IPS-11a (cell line): ENCODE results near the gene SLC24A3.

Experiments used
- H3K4me3 ChIP-seq: one replicate; pipeline ENCODE4 v1.5.1; 2013; ENCODE audit warnings: low read depth, low read length, control low read depth

SLC24A3 gene

DNA sequence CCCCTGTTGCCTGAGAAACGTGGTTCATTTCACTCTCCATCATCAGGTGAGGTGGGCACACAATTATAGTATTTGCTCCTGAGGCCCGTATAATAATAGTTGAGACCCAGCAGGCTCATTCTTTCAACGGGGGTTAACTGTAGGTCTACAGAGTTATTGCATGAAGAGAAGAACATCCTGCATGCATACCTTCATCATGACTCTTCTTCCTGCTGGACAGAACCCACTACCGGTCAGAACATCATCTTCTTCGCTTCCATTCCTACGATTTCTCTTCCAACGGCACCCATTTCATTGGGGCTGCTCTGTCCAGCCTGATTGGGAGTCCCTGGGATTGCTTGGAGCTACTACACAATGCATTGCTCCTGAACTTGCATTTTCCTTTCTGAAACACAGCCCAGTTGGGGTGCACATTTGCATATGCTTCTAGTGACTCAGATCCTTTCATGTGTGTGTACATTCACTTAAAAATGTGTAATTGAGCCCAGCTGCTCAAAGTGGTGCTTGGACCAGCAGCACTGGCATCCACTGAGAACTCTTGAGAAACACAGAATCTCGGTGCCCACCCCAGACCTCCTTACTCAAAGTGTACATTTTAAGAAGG lies 57.4 kb downstream of the SLC24A3 start:
- H3K4me3 ChIP-seq: no peak overlapping the region

GRCh38 chr20:19271879-19272651 lies 59.6 kb downstream of the SLC24A3 start:
- H3K4me3 ChIP-seq: no peak overlapping the region

DNA sequence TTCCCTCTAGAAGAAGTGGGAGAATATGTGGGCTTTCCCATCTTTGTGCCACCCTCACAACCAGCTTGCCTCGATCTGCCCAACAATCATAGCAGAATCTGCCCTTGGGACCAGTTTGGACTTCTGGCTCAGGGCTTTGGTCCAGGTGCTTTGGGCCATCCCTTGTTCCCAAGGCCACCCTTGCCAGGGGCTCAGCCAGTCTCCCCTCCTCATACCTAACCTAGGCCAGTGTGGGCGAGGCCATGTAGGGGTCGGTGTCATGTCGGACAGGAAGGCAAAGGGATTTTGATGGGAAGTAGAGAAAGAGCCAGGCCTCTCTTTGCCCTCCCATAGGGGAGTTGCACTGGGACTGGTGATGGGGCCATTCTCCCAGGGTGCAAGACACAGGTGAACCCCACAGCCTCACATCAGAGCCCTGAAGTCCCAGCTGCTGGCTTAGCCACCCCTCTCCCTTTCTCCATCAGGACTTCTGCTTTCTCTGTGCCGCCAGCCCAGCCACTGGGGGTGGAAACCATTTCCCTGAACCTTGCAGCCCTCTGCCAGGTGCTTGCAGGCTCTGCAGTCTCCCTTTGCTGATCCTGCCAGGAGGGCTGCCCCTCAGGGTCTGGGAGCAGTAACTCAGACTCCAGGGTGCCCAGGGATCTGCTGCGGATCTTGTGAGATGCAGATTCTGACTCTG lies 60.7 kb downstream of the SLC24A3 start:
- no peak overlapping the region for H3K4me3 ChIP-seq

GRCh38 chr20:19274001-19274400 lies 61.6 kb downstream of the SLC24A3 start:
- H3K4me3 ChIP-seq: no peak overlapping the region

GRCh38 chr20:19274412-19275015 lies 62.1 kb downstream of the SLC24A3 start:
- H3K4me3 ChIP-seq: no peak overlapping the region

- H3K4me3 ChIP-seq: no peak overlapping the region
These were observed 62.7 kb downstream of the SLC24A3 start for GRCh38 chr20:19275038-19275629.

DNA sequence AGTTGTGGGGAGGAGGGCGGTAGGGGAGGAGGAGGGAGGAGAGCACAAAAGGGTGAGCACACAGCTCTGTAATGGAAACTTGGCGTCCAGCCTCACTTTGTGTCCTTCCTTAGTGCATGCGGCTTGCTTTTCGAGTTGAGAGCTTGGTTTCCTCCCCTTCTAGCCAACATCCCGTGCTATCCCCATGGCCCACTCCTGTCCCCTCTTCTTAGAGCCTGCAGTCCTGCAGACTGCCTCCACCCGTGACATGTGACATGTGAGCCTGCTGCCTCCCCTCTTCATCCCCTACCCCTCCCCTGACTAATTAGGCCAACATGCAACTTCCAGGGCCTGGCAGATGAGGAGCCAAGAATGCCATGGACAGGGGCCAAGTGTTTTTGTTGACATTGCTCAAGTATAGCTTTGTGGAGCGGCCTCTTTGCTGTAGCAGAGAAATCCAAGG lies 63.2 kb downstream of the SLC24A3 start:
- no peak overlapping the region for H3K4me3 ChIP-seq

DNA sequence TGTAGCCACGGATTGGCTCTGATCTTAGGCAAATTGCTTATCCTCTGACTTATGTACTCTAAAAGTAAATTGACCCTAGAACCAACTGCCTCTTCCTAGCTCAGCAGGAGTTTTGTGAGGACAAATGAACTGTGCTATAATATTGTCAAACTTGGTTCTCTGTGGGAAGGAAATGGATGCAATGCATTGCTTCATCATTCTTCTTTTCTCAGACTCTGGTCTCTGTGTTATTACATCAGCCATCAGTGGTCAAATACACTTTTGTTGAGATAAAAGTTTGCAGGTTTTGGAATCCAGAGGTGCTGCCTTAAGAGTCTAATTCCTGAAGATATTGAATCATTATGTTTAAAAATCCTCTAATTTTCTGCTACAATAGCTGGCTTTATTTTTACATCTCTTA lies 64.9 kb downstream of the SLC24A3 start:
- H3K4me3 ChIP-seq: no peak overlapping the region

DNA sequence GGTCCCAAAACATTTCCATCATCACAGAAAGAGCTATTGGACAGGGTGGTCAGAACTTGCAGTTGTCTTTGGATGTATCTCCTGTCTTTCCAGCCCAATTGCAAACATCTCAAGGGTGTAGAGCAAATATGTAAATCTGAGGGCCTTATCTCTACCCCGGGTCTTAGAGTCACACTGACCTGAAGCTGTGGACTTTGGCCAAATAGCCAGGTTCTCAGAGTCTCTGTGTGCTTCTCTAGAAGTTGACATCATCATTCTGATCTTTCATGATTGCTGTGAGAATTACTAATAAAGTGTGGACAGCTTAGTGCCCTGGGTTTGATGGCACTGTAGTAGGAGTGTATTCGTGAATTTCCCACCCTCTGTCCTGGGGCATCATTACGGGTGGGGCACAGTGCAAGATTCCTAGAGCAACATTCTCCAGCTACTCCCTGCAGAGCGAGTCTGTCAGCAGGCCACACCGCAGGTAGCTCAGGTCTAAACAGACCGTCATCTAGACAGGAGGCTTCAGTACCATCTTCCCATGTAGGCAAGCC lies 71.1 kb downstream of the SLC24A3 start:
- no peak overlapping the region for H3K4me3 ChIP-seq

DNA sequence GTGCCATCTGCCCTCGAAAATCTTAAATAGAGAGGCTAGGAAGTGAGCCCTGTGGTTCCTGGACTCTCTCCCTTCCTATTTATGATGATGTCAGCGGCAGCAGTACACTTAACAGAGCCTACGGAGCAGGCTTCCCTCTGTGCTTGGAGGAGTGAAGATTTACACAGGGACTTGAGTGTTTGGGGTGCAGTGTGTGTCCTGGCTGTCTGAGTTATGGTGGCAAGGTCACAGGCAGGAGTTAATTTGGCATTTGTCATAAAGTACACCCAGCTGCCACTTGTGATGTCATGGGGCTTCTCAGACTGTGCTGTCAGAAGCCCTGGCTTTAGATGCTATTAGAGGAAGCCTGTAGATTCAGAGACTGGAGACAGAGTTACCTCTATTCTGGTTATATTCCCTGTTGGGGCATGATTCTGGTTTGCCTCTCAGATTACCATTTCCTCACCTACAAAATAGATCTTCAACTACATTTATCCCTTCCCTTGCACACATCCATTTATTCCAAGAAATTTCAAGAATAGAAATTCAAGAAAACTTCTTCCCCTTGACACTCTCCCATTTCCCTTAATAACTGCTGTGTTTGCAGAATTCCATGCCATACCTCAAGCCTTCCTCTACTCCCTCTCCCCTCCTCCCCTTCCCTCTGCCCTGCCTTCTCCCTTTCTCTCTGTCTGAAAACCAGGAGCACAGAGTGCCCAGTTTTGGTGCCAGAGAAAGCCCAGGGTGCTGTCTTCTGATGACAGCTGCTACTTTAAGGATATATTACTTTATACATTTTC lies 72.1 kb downstream of the SLC24A3 start:
- no peak overlapping the region for H3K4me3 ChIP-seq

GRCh38 chr20:19285436-19285835 lies 73.0 kb downstream of the SLC24A3 start:
- H3K4me3 ChIP-seq: no peak overlapping the region

DNA sequence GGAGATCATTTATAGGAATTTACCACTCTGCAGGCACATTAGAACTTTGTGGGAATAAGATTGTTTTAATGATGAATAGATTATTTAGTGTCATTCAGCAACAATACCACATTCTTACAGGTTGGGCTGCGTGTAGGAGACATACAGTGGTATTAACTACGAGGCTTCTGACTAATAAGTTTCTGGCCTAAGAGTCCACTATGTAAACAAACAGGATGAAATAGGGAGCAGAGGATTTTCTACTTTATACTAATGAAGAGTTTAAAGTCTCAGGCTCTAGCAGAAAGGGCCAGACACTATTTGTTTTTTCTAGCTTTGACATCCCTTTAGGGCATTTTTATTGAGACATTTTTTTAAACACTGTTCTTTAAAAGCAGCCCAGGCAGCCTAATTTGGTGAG lies 75.6 kb downstream of the SLC24A3 start:
- no peak overlapping the region for H3K4me3 ChIP-seq

GRCh38 chr20:19288636-19289035 lies 76.2 kb downstream of the SLC24A3 start:
- H3K4me3 ChIP-seq: no peak overlapping the region

DNA sequence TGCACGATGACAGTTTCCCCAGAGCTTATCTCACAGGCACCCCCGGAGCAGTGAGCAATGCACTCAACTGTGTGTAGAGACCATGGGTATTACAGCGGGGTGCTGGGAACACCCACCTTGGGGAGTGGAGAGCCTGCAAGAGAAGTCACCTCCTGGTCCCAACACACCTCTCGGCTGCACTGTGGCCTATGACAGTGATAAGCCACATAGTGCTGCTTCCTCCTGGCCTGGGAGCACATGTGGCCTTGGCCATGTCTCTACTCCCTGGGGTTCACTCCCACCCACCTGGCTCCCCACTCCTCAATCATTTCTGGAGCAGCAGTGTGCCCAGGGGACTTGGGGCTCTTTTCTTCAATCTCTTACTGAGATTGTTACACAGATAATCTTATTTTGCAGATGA lies 77.0 kb downstream of the SLC24A3 start:
- no peak overlapping the region for H3K4me3 ChIP-seq

GRCh38 chr20:19291024-19291817 lies 78.8 kb downstream of the SLC24A3 start:
- no peak overlapping the region for H3K4me3 ChIP-seq

DNA sequence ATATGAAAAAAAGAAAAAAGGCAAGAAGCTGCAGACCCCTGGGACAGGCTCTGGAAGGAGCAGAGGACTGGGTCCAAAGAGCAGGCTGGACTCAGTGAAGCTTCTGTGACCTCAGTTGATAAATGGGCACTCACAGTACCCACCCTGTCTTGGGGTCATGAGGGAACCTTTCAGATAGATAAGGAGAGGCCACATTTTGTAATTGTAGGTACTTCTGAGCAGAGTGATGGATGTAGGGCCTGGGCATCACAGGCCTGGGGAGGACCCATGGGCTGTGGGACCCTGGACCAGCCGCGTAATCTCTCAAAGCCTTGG lies 79.3 kb downstream of the SLC24A3 start:
- no peak overlapping the region for H3K4me3 ChIP-seq

GRCh38 chr20:19292254-19292653 lies 79.8 kb downstream of the SLC24A3 start:
- no peak overlapping the region for H3K4me3 ChIP-seq

DNA sequence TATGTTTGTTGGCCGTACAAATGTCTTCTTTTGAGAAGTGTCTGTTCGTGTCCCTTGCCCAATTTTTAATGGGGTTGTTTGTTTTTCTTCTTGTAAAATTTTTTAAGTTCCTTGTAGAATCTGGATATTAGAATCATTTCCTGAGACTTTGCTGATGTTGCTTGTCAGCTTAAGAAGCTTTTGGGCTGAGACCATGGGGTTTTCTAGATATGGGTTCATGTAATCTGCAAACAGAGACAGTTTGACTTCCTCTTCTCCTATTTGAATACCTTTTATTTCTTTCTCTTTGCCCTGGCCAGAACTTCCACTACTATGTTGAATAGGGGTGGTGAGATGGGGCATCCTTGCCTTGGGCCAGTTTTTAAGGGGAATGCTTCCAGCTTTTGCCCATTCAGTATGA lies 82.6 kb downstream of the SLC24A3 start:
- no peak overlapping the region for H3K4me3 ChIP-seq

GRCh38 chr20:19298652-19299051 lies 86.2 kb downstream of the SLC24A3 start:
- no peak overlapping the region for H3K4me3 ChIP-seq

GRCh38 chr20:19300395-19300794 lies 88.0 kb downstream of the SLC24A3 start:
- no peak overlapping the region for H3K4me3 ChIP-seq
